Body of pancreas (tissue), 4 donors: ENCODE measurements around the gene CHMP4B.

Source experiments
- POLR2A ChIP-seq, 3 donors: fragments of 450-650 bp; IDR thresholded peaks; one replicate each; pipeline ENCODE4 v1.6.1; 2016; ENCODE audit warnings: antibody characterized with exemption in 3 of 3, mild to moderate bottlenecking in 2 of 3
- TF ChIP-seq, protein P1 (sequence below), 7 experiments: fragments of 450-650 bp in 4 of 7; fragments of 200-600 bp in 3 of 7; sonication (generic) in 3 of 7; IDR thresholded peaks; one replicate each; pipeline ENCODE4 v1.5.1; 2016 to 2019; ENCODE audit warnings: antibody characterized with exemption in 7 of 7

DNA sequence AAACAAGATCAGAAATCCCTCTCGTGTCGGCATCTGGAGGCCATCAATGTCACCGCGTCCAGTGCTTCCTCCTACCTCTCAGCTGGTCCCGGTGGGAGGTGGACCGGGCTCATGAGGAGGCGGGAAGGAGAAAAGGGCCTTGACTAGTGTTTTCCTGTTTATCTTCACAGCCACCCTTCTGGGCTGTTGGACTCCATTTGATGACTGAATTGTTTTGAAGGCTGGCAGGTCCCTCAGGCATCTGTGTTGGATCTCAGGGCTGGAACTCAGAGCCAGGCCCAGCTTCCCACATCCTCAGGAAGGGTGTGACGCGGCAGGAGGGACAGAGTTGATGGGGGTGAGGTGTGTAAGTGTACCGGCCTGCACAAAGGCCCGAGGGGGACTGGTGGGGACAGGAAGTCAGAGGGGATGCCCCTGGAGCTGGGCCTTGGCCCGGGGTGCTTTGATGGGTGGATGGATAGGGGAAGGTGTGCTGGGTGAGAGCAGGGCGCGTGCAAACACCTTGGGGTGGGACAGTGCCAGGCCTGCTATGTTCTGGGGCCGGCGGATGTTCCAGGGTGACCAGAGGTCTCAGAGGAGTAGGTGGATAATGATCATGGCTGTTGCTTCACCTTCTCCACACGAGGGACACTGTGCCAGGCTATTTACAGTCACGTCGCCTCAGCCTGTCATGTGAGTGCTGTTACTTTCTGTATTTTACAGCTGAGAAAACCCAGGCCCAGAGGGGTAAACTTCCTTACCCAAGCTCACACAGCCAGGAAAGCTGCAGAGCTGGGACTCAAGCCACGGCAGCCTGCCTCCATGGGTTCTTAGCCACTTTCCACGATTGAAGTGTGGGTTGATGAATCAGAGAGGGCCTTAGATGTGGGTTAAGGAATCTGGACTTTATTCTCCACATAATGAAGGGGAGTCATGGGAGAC is 17.9 kb upstream of the CHMP4B start:
- TF ChIP-seq, protein P1, sequence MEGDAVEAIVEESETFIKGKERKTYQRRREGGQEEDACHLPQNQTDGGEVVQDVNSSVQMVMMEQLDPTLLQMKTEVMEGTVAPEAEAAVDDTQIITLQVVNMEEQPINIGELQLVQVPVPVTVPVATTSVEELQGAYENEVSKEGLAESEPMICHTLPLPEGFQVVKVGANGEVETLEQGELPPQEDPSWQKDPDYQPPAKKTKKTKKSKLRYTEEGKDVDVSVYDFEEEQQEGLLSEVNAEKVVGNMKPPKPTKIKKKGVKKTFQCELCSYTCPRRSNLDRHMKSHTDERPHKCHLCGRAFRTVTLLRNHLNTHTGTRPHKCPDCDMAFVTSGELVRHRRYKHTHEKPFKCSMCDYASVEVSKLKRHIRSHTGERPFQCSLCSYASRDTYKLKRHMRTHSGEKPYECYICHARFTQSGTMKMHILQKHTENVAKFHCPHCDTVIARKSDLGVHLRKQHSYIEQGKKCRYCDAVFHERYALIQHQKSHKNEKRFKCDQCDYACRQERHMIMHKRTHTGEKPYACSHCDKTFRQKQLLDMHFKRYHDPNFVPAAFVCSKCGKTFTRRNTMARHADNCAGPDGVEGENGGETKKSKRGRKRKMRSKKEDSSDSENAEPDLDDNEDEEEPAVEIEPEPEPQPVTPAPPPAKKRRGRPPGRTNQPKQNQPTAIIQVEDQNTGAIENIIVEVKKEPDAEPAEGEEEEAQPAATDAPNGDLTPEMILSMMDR (IDR thresholded peaks at IDR 0.05), result no peak
- TF ChIP-seq POLR2A (IDR thresholded peaks at IDR 0.05), result no peak
